B cell (primary cell): ENCODE results near the gene HLA-F. TPM values are rescaled to one million over a fixed set of nuclear protein-coding genes. Genes with fewer than 3 reads are reported as not detected.

ENCODE experiments used
- ATAC-seq: fragments of 200-7000 bp; cut with Tn5 transposase; one replicate; pipeline ENCODE4 v1.10.0; 2021; ENCODE audit warnings: low read depth, mild to moderate bottlenecking, moderate number of reproducible peaks, moderate library complexity
- CTCF ChIA-PET: fragments of 350-600 bp; sonication (Branson Sonifier 250); formaldehyde crosslinking; loops from one replicate; lab custom pipeline; 2021; ENCODE audit warnings: antibody characterized with exemption, inconsistent platforms; lab: Charles Lee
- POLR2A ChIA-PET: fragments of 350-600 bp; sonication (Branson Sonifier 250); formaldehyde crosslinking; loops from one replicate; lab custom pipeline; 2021; ENCODE audit warnings: antibody characterized with exemption; lab: Charles Lee
- DNase-seq: peaks from one replicate; pipeline ENCODE4 v3.0.0; 2013
- H2AFZ ChIP-seq: 2 replicates; pipeline ENCODE4 v1.6.1; 2012; ENCODE audit warnings: mild to moderate bottlenecking, low read depth, low read length; ENCODE audit not compliant: insufficient read depth, poor library complexity, severe bottlenecking
- H3K27ac ChIP-seq, 2 donors: 1 replicate in 1 of 2; 2 replicates in 1 of 2; pipeline ENCODE4 v1.5.1; 2012 to 2013; ENCODE audit warnings: low read length in 2 of 2, mild to moderate bottlenecking in 2 of 2, moderate library complexity in 1 of 2
- H3K27me3 ChIP-seq, 4 experiments: fragments of 200-600 bp in 1 of 4; sonication (generic) in 1 of 4; replicated peaks in 1 of 4; 1 replicate in 2 of 4; 2 replicates in 2 of 4; pipeline versions ENCODE4 v1.6.1 to v1.7.0; 2013 to 2016; ENCODE audit warnings: low read length in 3 of 4, mild to moderate bottlenecking in 2 of 4, mixed read lengths in 1 of 4, moderate library complexity in 1 of 4; ENCODE audit not compliant: insufficient read depth in 4 of 4, control insufficient read depth in 3 of 4; ENCODE audit errors: control extremely low read depth in 1 of 4
- H3K36me3 ChIP-seq, 2 experiments: replicated peaks in 1 of 2; 1 replicate in 1 of 2; 2 replicates in 1 of 2; pipeline versions ENCODE4 v1.6.1 to v1.7.1; 2013; ENCODE audit warnings: low read length in 1 of 2; ENCODE audit not compliant: insufficient read depth in 2 of 2, control insufficient read depth in 1 of 2; ENCODE audit errors: control extremely low read depth in 1 of 2, extremely low read depth in 1 of 2
- H3K4me1 ChIP-seq, 2 donors: fragments of 200-600 bp in 1 of 2; sonication (generic) in 1 of 2; 1 replicate in 1 of 2; 2 replicates in 1 of 2; pipeline versions ENCODE4 v1.5.1 to v1.6.1; 2013 to 2017; ENCODE audit warnings: low read length in 2 of 2; ENCODE audit not compliant: control insufficient read depth in 2 of 2, insufficient read depth in 2 of 2
- H3K4me2 ChIP-seq: replicated peaks from 2 replicates; pipeline ENCODE3; 2012; ENCODE audit warnings: mild to moderate bottlenecking, low read depth, low read length; ENCODE audit not compliant: poor library complexity, severe bottlenecking
- H3K4me3 ChIP-seq, 5 experiments: fragments of 200-600 bp in 1 of 5; sonication (generic) in 1 of 5; 1 replicate in 3 of 5; 2 replicates in 2 of 5; pipeline versions ENCODE4 v1.5.1 to v1.7.0; 2011 to 2016; ENCODE audit warnings: low read length in 4 of 5, mild to moderate bottlenecking in 4 of 5, low read depth in 2 of 5, control low read depth in 1 of 5, moderate library complexity in 1 of 5; ENCODE audit not compliant: insufficient read depth in 1 of 5; ENCODE audit errors: control extremely low read depth in 1 of 5, extremely low read depth in 1 of 5
- H3K79me2 ChIP-seq: fragments of 200-600 bp; sonication (generic); one replicate; pipeline ENCODE4 v1.6.0; 2016; ENCODE audit warnings: low read length; ENCODE audit not compliant: control insufficient read depth, insufficient read depth
- H3K9ac ChIP-seq: fragments of 200-600 bp; sonication (generic); 2 replicates; pipeline ENCODE4 v1.6.1; 2017; ENCODE audit warnings: mild to moderate bottlenecking, low read length, moderate library complexity
- H3K9me3 ChIP-seq, 3 donors: one replicate each; pipeline versions ENCODE4 v1.6.1 to v1.7.1; 2013; ENCODE audit warnings: low read length in 2 of 3; ENCODE audit not compliant: control insufficient read depth in 2 of 3, insufficient read depth in 1 of 3; ENCODE audit errors: control extremely low read depth in 1 of 3
- H4K20me1 ChIP-seq: 2 replicates; pipeline ENCODE4 v1.6.0; 2012; ENCODE audit warnings: mild to moderate bottlenecking, low read length; ENCODE audit not compliant: insufficient read depth, control insufficient read depth, poor library complexity, severe bottlenecking
- H3K27ac Mint-ChIP-seq: one replicate; pipeline ENCODE4 v1.8.0; 2021; ENCODE audit warnings: mixed read lengths
- H3K27me3 Mint-ChIP-seq: one replicate; pipeline ENCODE4 v1.8.0; 2021; ENCODE audit warnings: mixed read lengths
- H3K4me1 Mint-ChIP-seq: one replicate; pipeline ENCODE4 v1.8.0; 2021; ENCODE audit warnings: mixed read lengths
- H3K4me3 Mint-ChIP-seq: one replicate; pipeline ENCODE4 v1.8.0; 2021; ENCODE audit warnings: mixed read lengths
- H3K9me3 Mint-ChIP-seq: one replicate; pipeline ENCODE4 v1.8.0; 2022; ENCODE audit warnings: mixed read lengths; ENCODE audit not compliant: insufficient read depth
- EZH2 ChIP-seq: IDR thresholded peaks from 2 replicates; pipeline ENCODE4 v1.6.1; 2012; ENCODE audit warnings: borderline replicate concordance, low read depth, mild to moderate bottlenecking, moderate library complexity, low read length; ENCODE audit not compliant: insufficient read depth, poor library complexity, severe bottlenecking
- WGBS: methylation state at CpG from one replicate; pipeline ENCODE4 v1.1.5; 2013; ENCODE audit warnings: missing lambda C conversion rate; ENCODE audit not compliant: insufficient coverage; 5-methylcytosine and 5-hydroxymethylcytosine counted together
- intact Hi-C: fragments of 100-400 bp; cut with micrococcal nuclease; formaldehyde crosslinking; loops from one replicate; pipeline ENCODE4 v1.10.0; 2022
- polyA plus RNA-seq: library from polyadenylated mRNA; depleted of rRNA; stranded (reverse); fragments of >200 nt; gene quantifications from 2 replicates; pipeline ENCODE4 v1.2.3, GENCODE V29; 2012
- total RNA-seq, 2 donors: library from RNA; stranded (reverse); fragments of 120-200 nt in 1 of 2; gene quantifications; 1 replicate in 1 of 2; 2 replicates in 1 of 2; pipeline versions ENCODE4 v1.2.3 to v1.2.4, GENCODE V29; 2013 to 2022
- TF ChIP-seq, protein P1 (sequence below): fragments of 200-600 bp; IDR thresholded peaks from one replicate; pipeline ENCODE4 v1.8.0; 2022; ENCODE audit warnings: antibody characterized with exemption, mild to moderate bottlenecking

HLA-F gene
- total and polyA plus RNA-seq, 2 donors (not counting 1 experiment from before 2014, with no cell fraction given) = 895 to 1,409 TPM

DNA sequence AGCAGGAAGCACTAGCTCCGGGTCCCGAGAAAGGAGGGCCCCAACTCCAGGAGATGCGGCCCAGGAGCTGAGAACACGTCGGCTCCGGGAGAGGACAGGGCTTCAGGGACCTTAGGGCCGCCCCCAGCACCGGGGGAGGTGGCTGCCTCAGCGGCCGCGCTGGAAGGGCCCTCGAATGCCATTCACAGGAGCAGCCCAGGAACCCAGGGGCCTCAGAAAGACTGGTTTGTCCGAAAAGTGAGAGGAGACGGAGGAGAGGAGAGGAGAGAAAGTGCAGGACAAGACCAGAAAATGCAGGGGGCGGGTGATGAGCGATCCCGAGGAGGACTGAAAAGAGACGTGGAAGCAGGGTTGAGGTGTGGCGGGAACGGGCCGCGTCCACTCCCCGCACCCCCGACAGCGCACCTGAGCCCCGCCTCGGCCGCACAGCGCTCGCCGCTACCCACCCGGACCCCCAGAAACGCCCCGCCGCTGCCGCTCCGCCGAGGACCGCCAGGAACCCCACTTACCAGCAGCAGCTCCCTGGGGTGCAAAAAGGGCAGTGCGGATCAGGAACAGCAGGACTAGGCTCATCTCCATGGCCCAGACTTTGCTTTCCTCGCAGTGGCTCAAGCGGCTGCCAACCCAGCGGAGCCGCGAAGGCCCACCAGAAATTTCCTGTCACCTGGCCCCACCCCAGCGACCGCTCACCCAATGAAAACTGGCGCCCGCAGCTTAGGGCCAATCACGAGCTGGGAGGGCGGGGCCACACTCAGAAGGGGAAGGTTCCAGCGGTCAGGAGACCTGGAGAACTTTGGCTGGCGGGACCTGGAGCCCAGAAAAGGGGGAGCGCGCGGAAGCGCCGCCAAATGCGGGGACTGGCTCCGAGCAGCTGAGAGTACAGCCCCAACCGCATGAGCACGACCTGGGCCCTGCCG lies 25.4 kb downstream of the HLA-F start:
- Mint-ChIP-seq H3K27me3 (no peaks in the 10 kb centered on the region), H3K4me3 (peak overlapping the region; percentile 99), H3K9me3 (no peaks in the 10 kb centered on the region), H3K4me1 (peaks cover 56% of the 10 kb centered on the region), H3K27ac (peak overlapping the region; percentile 89)
- TF ChIP-seq, protein P1, sequence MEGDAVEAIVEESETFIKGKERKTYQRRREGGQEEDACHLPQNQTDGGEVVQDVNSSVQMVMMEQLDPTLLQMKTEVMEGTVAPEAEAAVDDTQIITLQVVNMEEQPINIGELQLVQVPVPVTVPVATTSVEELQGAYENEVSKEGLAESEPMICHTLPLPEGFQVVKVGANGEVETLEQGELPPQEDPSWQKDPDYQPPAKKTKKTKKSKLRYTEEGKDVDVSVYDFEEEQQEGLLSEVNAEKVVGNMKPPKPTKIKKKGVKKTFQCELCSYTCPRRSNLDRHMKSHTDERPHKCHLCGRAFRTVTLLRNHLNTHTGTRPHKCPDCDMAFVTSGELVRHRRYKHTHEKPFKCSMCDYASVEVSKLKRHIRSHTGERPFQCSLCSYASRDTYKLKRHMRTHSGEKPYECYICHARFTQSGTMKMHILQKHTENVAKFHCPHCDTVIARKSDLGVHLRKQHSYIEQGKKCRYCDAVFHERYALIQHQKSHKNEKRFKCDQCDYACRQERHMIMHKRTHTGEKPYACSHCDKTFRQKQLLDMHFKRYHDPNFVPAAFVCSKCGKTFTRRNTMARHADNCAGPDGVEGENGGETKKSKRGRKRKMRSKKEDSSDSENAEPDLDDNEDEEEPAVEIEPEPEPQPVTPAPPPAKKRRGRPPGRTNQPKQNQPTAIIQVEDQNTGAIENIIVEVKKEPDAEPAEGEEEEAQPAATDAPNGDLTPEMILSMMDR = no peak
- no peak for TF ChIP-seq EZH2
- under 1% methylated on average over 63 of the region's 63 CpGs for WGBS
- H2AFZ ChIP-seq = peak overlapping the region; percentile 96
- no peaks in the 10 kb centered on the region for H3K27me3 ChIP-seq
- H3K9ac ChIP-seq = peak overlapping the region; percentile 78
- intact Hi-C loops = loop anchor here (1.0 kb wide), 1 partner anchor 39 kb away; no protein-coding TSS in a partner anchor
- H3K4me2 ChIP-seq = peak overlapping the region; percentile 96
- ATAC-seq (peak; percentile 80), DNase-seq (peak; percentile 89)
- POLR2A ChIA-PET = interaction anchor here (0.6 to 2.4 kb wide), 9 partner anchors 13 to 116 kb away, joined by 3 to 6 read pairs (median 5); partner anchors contain the start of gene GABBR1
- H3K27ac ChIP-seq = peak overlapping the region; percentile 31 to 56
- H3K79me2 ChIP-seq = peaks cover 34% of the 10 kb centered on the region
- no peaks in the 10 kb centered on the region for H3K9me3 ChIP-seq
- H3K4me1 ChIP-seq = peaks cover 23 to 30% of the 10 kb centered on the region in 2 donors
- H4K20me1 ChIP-seq = peaks cover 6% of the 10 kb centered on the region
- peak overlapping the region in 4 of 5 experiments; percentile 73 to 88 (median 82) for H3K4me3 ChIP-seq
- CTCF ChIA-PET = interaction anchor here (0.6 to 8.0 kb wide), 12 partner anchors 11 to 265 kb away, joined by 3 to 179 read pairs (median 6); no protein-coding TSS in a partner anchor
- no peaks in the 10 kb centered on the region for H3K36me3 ChIP-seq
